Fibroblast of lung (primary cell): ENCODE measurements around the gene ATP1B3.

Experiments
- CTCF ChIP-seq, 2 donors: IDR thresholded peaks in 1 of 2; conservative IDR thresholded peaks in 1 of 2; 1 replicate in 1 of 2; 2 replicates in 1 of 2; pipeline ENCODE4 v1.5.1; 2011 to 2012; ENCODE audit warnings: low read length in 2 of 2, control low read depth in 1 of 2, inconsistent platforms in 1 of 2, low read depth in 1 of 2, mild to moderate bottlenecking in 1 of 2
- EZH2 ChIP-seq: IDR thresholded peaks from 2 replicates; pipeline ENCODE4 v1.5.1; 2012; ENCODE audit warnings: low read length, control low read depth, mild to moderate bottlenecking; ENCODE audit errors: missing control alignments

GRCh38 chr3:141930801-141931200 lies 54.4 kb downstream of the ATP1B3 start:
- no peak for TF ChIP-seq CTCF (conservative IDR thresholded peaks at IDR 0.05 in 1 of 2, IDR thresholded peaks at IDR 0.05 in 1 of 2; ENCODE audit: low read depth in 1 of 2, low read length in 2 of 2)
- TF ChIP-seq EZH2: no peak
